Right atrium auricular region (tissue), 2 donors: ENCODE results near the gene NNT. TPM values are rescaled to one million over a fixed set of nuclear protein-coding genes. Genes with fewer than 3 reads are reported as not detected.

Experiments
- DNase-seq: peaks from one replicate; pipeline ENCODE4 v3.0.0-alpha.2; 2019; ENCODE audit warnings: low spot score
- H3K27ac ChIP-seq, 2 donors: fragments of 200-600 bp; sonication (generic); 1 replicate in 1 of 2; 2 replicates in 1 of 2; pipeline ENCODE4 v1.5.1; 2016 to 2019
- H3K27me3 ChIP-seq, 2 donors: fragments of 200-600 bp; sonication (generic); one replicate each; pipeline versions ENCODE4 v1.5.1 to v1.6.0; 2017 to 2019
- H3K36me3 ChIP-seq: fragments of 200-600 bp; sonication (generic); one replicate; pipeline ENCODE4 v1.5.1; 2016
- H3K4me1 ChIP-seq, 2 donors: fragments of 200-600 bp; sonication (generic); one replicate each; pipeline versions ENCODE4 v1.5.1 to v1.6.0; 2017 to 2019
- H3K4me3 ChIP-seq, 2 donors: fragments of 200-600 bp; sonication (generic); 1 replicate in 1 of 2; 2 replicates in 1 of 2; pipeline ENCODE4 v1.5.1; 2017 to 2019; ENCODE audit warnings: mild to moderate bottlenecking in 1 of 2, moderate library complexity in 1 of 2
- H3K9me3 ChIP-seq, 2 donors: fragments of 200-600 bp; sonication (generic); one replicate each; pipeline ENCODE4 v1.5.1; 2019
- total RNA-seq, 2 donors: library from RNA; depleted of rRNA; stranded (reverse); fragments of >200 nt; gene quantifications; one replicate each; pipeline ENCODE4 v1.1.0, GENCODE V29; 2016
- TF ChIP-seq, protein P1 (sequence below), 2 donors: fragments of 200-600 bp; sonication (generic); IDR thresholded peaks; one replicate each; pipeline ENCODE4 v1.5.1; 2019; ENCODE audit warnings: antibody characterized with exemption in 2 of 2

NNT gene
- total RNA-seq, 2 donors from 2014 or later = 109 to 328 TPM

- H3K27ac ChIP-seq = no peak overlapping the region
Observed at GRCh38 chr5:43622074-43622473, 19.1 kb downstream of the NNT start.

GRCh38 chr5:43623048-43623680 lies 20.2 kb downstream of the NNT start:
- no peak overlapping the region for H3K27ac ChIP-seq
- H3K36me3 ChIP-seq = peaks cover 11% of the 10 kb centered on the region
- TF ChIP-seq, protein P1, sequence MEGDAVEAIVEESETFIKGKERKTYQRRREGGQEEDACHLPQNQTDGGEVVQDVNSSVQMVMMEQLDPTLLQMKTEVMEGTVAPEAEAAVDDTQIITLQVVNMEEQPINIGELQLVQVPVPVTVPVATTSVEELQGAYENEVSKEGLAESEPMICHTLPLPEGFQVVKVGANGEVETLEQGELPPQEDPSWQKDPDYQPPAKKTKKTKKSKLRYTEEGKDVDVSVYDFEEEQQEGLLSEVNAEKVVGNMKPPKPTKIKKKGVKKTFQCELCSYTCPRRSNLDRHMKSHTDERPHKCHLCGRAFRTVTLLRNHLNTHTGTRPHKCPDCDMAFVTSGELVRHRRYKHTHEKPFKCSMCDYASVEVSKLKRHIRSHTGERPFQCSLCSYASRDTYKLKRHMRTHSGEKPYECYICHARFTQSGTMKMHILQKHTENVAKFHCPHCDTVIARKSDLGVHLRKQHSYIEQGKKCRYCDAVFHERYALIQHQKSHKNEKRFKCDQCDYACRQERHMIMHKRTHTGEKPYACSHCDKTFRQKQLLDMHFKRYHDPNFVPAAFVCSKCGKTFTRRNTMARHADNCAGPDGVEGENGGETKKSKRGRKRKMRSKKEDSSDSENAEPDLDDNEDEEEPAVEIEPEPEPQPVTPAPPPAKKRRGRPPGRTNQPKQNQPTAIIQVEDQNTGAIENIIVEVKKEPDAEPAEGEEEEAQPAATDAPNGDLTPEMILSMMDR (IDR thresholded peaks at IDR 0.05) = no peak

More at GRCh38 chr5:43622074-43622473, 19.1 kb downstream of the NNT start:
- no peaks in the 10 kb centered on the region for H3K9me3 ChIP-seq
- H3K4me1 ChIP-seq = peaks cover 0 to 12% of the 10 kb centered on the region in 2 donors
- no peaks in the 10 kb centered on the region for H3K27me3 ChIP-seq
- no peak overlapping the region for H3K4me3 ChIP-seq
- no peak for DNase-seq
- TF ChIP-seq, protein P1 (IDR thresholded peaks at IDR 0.05) = no peak
- H3K36me3 ChIP-seq = peaks cover 9% of the 10 kb centered on the region

DNA sequence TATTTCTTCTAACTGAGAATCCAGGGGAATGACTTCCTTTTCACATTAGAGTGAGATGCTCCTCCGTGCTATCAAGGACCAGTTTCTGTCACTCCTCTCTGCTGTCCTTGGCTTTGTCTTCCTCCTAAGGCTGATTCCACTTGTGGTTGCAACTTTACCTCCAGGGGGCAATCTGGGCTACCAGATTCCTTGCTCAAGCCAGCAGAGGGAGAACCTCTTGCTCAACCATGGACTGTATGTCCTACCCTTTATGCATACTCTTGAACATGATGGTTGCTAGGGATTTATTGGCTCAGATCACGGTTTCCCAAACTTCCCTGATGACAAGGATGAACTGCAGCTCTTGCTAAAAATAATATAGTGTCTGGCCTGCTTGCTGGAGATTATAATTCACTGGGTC lies 24.0 kb downstream of the NNT start:
- Histone ChIP-seq H3K9me3 (no peaks in the 10 kb centered on the region), H3K27ac (peak overlapping the region; percentile 12 to 57), H3K27me3 (no peaks in the 10 kb centered on the region), H3K4me1 (peaks cover 0 to 16% of the 10 kb centered on the region in 2 donors), H3K36me3 (peaks cover 21% of the 10 kb centered on the region), H3K4me3 (no peak overlapping the region)
- TF ChIP-seq, protein P1 (IDR thresholded peaks at IDR 0.05) = peak in 1 of 2 donors; percentile 64
- no peak for DNase-seq

More at GRCh38 chr5:43623048-43623680, 20.2 kb downstream of the NNT start:
- DNase-seq = no peak
- Histone ChIP-seq H3K9me3 (no peaks in the 10 kb centered on the region), H3K4me1 (peaks cover 0 to 16% of the 10 kb centered on the region in 2 donors), H3K4me3 (no peak overlapping the region), H3K27me3 (no peaks in the 10 kb centered on the region)

GRCh38 chr5:43631182-43631910 lies 28.4 kb downstream of the NNT start:
- no peaks in the 10 kb centered on the region for H3K9me3 ChIP-seq
- peaks cover 33% of the 10 kb centered on the region for H3K36me3 ChIP-seq
- peaks cover 0 to 45% of the 10 kb centered on the region in 2 donors for H3K4me1 ChIP-seq
- H3K27me3 ChIP-seq = no peaks in the 10 kb centered on the region
- H3K4me3 ChIP-seq = no peak overlapping the region
- TF ChIP-seq, protein P1 (IDR thresholded peaks at IDR 0.05) = peak; percentile 56 to 75
- peak overlapping the region in 1 of 2 donors; percentile 38 for H3K27ac ChIP-seq
- DNase-seq = no peak

- H3K27ac ChIP-seq = peak overlapping the region in 1 of 2 donors; percentile 44
- H3K36me3 ChIP-seq = peaks cover 17% of the 10 kb centered on the region
- peaks cover 0 to 43% of the 10 kb centered on the region in 2 donors for H3K4me1 ChIP-seq
- no peaks in the 10 kb centered on the region for H3K9me3 ChIP-seq
- DNase-seq = no peak
- H3K4me3 ChIP-seq = no peak overlapping the region
- TF ChIP-seq, protein P1 (IDR thresholded peaks at IDR 0.05) = no peak
- H3K27me3 ChIP-seq = no peaks in the 10 kb centered on the region
Observed at GRCh38 chr5:43634621-43635020, 31.6 kb downstream of the NNT start.
